ENCODE measurements around the gene PRDM8.
"Not testable (repeated sequence)": the region's sequence is repeated elsewhere in the genome, so short reads cannot be mapped to it uniquely, and the experiment has no call there.

PRDM8 gene

GRCh38 chr4:80226094-80226493 is 28.8 kb downstream of the PRDM8 start:
- DNase-seq (ENCODE audit: low read depth, low spot score): no peak

GRCh38 chr4:80228460-80228859 is 31.2 kb downstream of the PRDM8 start:
- no peak for DNase-seq (ENCODE audit: low read depth, low spot score)

- DNase-seq (ENCODE audit: low read depth, low spot score): no peak
Measured at GRCh38 chr4:80229128-80229527, 31.8 kb downstream of the PRDM8 start.

- DNase-seq (ENCODE audit: low read depth, low spot score): no peak
Measured at GRCh38 chr4:80229590-80229989, 32.3 kb downstream of the PRDM8 start.

GRCh38 chr4:80231180-80231579 is 33.9 kb downstream of the PRDM8 start:
- no peak for DNase-seq (ENCODE audit: low read depth, low spot score)

GRCh38 chr4:80232707-80233370 is 35.5 kb downstream of the PRDM8 start:
- no peak for DNase-seq (ENCODE audit: low read depth, low spot score)

GRCh38 chr4:80233390-80233789 is 36.1 kb downstream of the PRDM8 start:
- DNase-seq (ENCODE audit: low read depth, low spot score): no peak

- no peak for DNase-seq (ENCODE audit: low read depth, low spot score)
Measured at GRCh38 chr4:80235451-80235850, 38.1 kb downstream of the PRDM8 start.

- DNase-seq (ENCODE audit: low read depth, low spot score): no peak
Measured at GRCh38 chr4:80237992-80238391, 40.7 kb downstream of the PRDM8 start.

- DNase-seq (ENCODE audit: low read depth, low spot score): no peak
Measured at GRCh38 chr4:80239480-80240150, 42.3 kb downstream of the PRDM8 start.

- no peak for DNase-seq (ENCODE audit: low read depth, low spot score)
Measured at GRCh38 chr4:80240976-80241375, 43.7 kb downstream of the PRDM8 start.

- no peak for DNase-seq (ENCODE audit: low read depth, low spot score)
Measured at GRCh38 chr4:80243274-80244018, 46.1 kb downstream of the PRDM8 start.

- DNase-seq (ENCODE audit: low read depth, low spot score): not testable (repeated sequence)
Measured at GRCh38 chr4:80247484-80247883, 50.2 kb downstream of the PRDM8 start.

GRCh38 chr4:80249144-80249543 is 51.8 kb downstream of the PRDM8 start:
- no peak for DNase-seq (ENCODE audit: low read depth, low spot score)

GRCh38 chr4:80252427-80252826 is 55.1 kb downstream of the PRDM8 start:
- no peak for DNase-seq (ENCODE audit: low read depth, low spot score)

- DNase-seq (ENCODE audit: low read depth, low spot score): no peak
Measured at GRCh38 chr4:80252953-80253352, 55.6 kb downstream of the PRDM8 start.

GRCh38 chr4:80253510-80253909 is 56.2 kb downstream of the PRDM8 start:
- no peak for DNase-seq (ENCODE audit: low read depth, low spot score)

Data from ELF-1 (cell line).